ENCODE data around the gene MFRP.

The MFRP gene

GRCh38 chr11:119356349-119357031 is 10.0 kb upstream of the MFRP start:
- no peak for DNase-seq

- no peak for DNase-seq
Measured at GRCh38 chr11:119355091-119355843, 8.8 kb upstream of the MFRP start.

GRCh38 chr11:119352857-119353260 is 6.4 kb upstream of the MFRP start:
- DNase-seq, result peak; percentile 91

GRCh38 chr11:119351232-119351631 is 4.7 kb upstream of the MFRP start:
- DNase-seq, result no peak

- no peak for DNase-seq
Measured at GRCh38 chr11:119350302-119350701, 3.8 kb upstream of the MFRP start.

- peak; percentile 15 for DNase-seq
Measured at GRCh38 chr11:119347940-119348605, 1.6 kb upstream of the MFRP start.

- DNase-seq, result no peak
Measured at GRCh38 chr11:119347242-119347641, 737 bp upstream of the MFRP start.

- no peak for DNase-seq
Measured at GRCh38 chr11:119345685-119346084, 820 bp downstream of the MFRP start.

GRCh38 chr11:119344291-119345010 is 2.1 kb downstream of the MFRP start:
- no peak for DNase-seq

GRCh38 chr11:119343726-119344125 is 2.8 kb downstream of the MFRP start:
- no peak for DNase-seq

GRCh38 chr11:119342362-119343130 is 4.0 kb downstream of the MFRP start:
- DNase-seq, result no peak

- no peak for DNase-seq
Measured at GRCh38 chr11:119342023-119342300, 4.5 kb downstream of the MFRP start.

GRCh38 chr11:119341222-119342022 is 5.1 kb downstream of the MFRP start:
- DNase-seq, result no peak

- no peak for DNase-seq
Measured at GRCh38 chr11:119340335-119341221, 5.9 kb downstream of the MFRP start, which contains the start of gene C1QTNF5. C1QTNF5 (minus strand) TSS chr11:119340883; CDS start chr11:119340397, 486 bp downstream.

GRCh38 chr11:119339589-119340334 is 6.7 kb downstream of the MFRP start:
- DNase-seq, result peak; percentile 55

GRCh38 chr11:119338965-119339588 is 7.4 kb downstream of the MFRP start:
- DNase-seq, result no peak

GRCh38 chr11:119338318-119338890 is 8.1 kb downstream of the MFRP start:
- DNase-seq, result peak; percentile 65

- DNase-seq, result no peak
Measured at GRCh38 chr11:119337581-119338317, 8.8 kb downstream of the MFRP start.

All from NCI-H146 (cell line).